NT2/D1 (cell line): ENCODE results near the gene DNMT3A.

Source experiments
- SUZ12 ChIP-seq: IDR thresholded peaks from 2 replicates; pipeline ENCODE4 v1.6.1; 2011; ENCODE audit not compliant: insufficient read length, insufficient read depth; ENCODE audit errors: extremely low read depth
- YY1 ChIP-seq: IDR thresholded peaks from 2 replicates; pipeline ENCODE4 v1.6.1; 2011; ENCODE audit not compliant: insufficient read length, insufficient read depth
- ZNF274 ChIP-seq: IDR thresholded peaks from 2 replicates; pipeline ENCODE4 v1.6.1; 2011; ENCODE audit warnings: mild to moderate bottlenecking, low read depth, low read length

GRCh38 chr2:25335971-25336370 lies 5.8 kb downstream of the DNMT3A start:
- TF ChIP-seq SUZ12 (no peak), ZNF274 (no peak), YY1 (no peak)
